T-helper 2 cell treated with Interferon-gamma antibody and Interleukin-4, amounts not matched to agents 5 μg/mL and 100 μg/mL, for 36 hours (primary cell): ENCODE data around the gene NET1.

ENCODE experiments used
- DNase-seq: peaks from one replicate; pipeline ENCODE4 v3.0.0; 2021; ENCODE audit warnings: low spot score
- H3K27ac Mint-ChIP-seq: one replicate; pipeline ENCODE4 v1.8.0; 2021; ENCODE audit warnings: mild to moderate bottlenecking, mixed read lengths
- H3K27me3 Mint-ChIP-seq: one replicate; pipeline ENCODE4 v1.8.0; 2021; ENCODE audit warnings: low read depth, mixed read lengths
- H3K36me3 Mint-ChIP-seq: one replicate; pipeline ENCODE4 v1.8.0; 2021; ENCODE audit warnings: low read depth, mixed read lengths
- H3K4me1 Mint-ChIP-seq: one replicate; pipeline ENCODE4 v1.8.0; 2021; ENCODE audit warnings: low read depth, mixed read lengths
- H3K4me3 Mint-ChIP-seq: one replicate; pipeline ENCODE4 v1.8.0; 2022; ENCODE audit warnings: mild to moderate bottlenecking, moderate library complexity, mixed read lengths
- H3K9me3 Mint-ChIP-seq: one replicate; pipeline ENCODE4 v1.8.0; 2021; ENCODE audit warnings: mixed read lengths

The NET1 gene

GRCh38 chr10:5506751-5507648 is 94.6 kb downstream of the NET1 start:
- H3K4me1 Mint-ChIP-seq, result no peaks in the 10 kb centered on the region
- no peaks in the 10 kb centered on the region for H3K36me3 Mint-ChIP-seq
- H3K27ac Mint-ChIP-seq, result no peak overlapping the region
- DNase-seq, result no peak
- no peaks in the 10 kb centered on the region for H3K9me3 Mint-ChIP-seq
- H3K4me3 Mint-ChIP-seq, result no peak overlapping the region
- peaks cover 10% of the 10 kb centered on the region for H3K27me3 Mint-ChIP-seq

- Mint-ChIP-seq H3K9me3 (no peaks in the 10 kb centered on the region), H3K4me3 (no peak overlapping the region), H3K27ac (no peak overlapping the region), H3K27me3 (peaks cover 11% of the 10 kb centered on the region), H3K36me3 (no peaks in the 10 kb centered on the region), H3K4me1 (no peaks in the 10 kb centered on the region)
- no peak for DNase-seq
Observed at GRCh38 chr10:5507649-5508131, 95.3 kb downstream of the NET1 start.

GRCh38 chr10:5508161-5508604 is 95.8 kb downstream of the NET1 start:
- Mint-ChIP-seq H3K36me3 (no peaks in the 10 kb centered on the region), H3K27me3 (peaks cover 11% of the 10 kb centered on the region), H3K4me1 (peaks cover 3% of the 10 kb centered on the region), H3K9me3 (no peaks in the 10 kb centered on the region), H3K27ac (no peak overlapping the region), H3K4me3 (no peak overlapping the region)
- no peak for DNase-seq
